Duodenal mucosa (tissue), 2 donors: ENCODE results near the gene UBXN7.
"Not testable (repeated sequence)": the region's sequence is repeated elsewhere in the genome, so short reads cannot be mapped to it uniquely, and the experiment has no call there.

Experiments used
- H3K27ac ChIP-seq: one replicate; pipeline ENCODE4 v1.7.0; 2013; ENCODE audit warnings: low read depth, low read length
- H3K27me3 ChIP-seq, 2 donors: one replicate each; pipeline ENCODE4 v1.7.0; 2013; ENCODE audit warnings: low read length in 2 of 2, control low read depth in 1 of 2; ENCODE audit not compliant: insufficient read depth in 2 of 2, control insufficient read depth in 1 of 2
- H3K36me3 ChIP-seq, 2 donors: one replicate each; pipeline ENCODE4 v1.7.0; 2013; ENCODE audit warnings: low read length in 2 of 2, control low read depth in 1 of 2; ENCODE audit not compliant: insufficient read depth in 2 of 2, control insufficient read depth in 1 of 2
- H3K4me1 ChIP-seq, 2 donors: one replicate each; pipeline ENCODE4 v1.7.0; 2013; ENCODE audit warnings: low read length in 2 of 2, control low read depth in 1 of 2; ENCODE audit not compliant: insufficient read depth in 2 of 2, control insufficient read depth in 1 of 2
- H3K4me3 ChIP-seq, 2 donors: one replicate each; pipeline ENCODE4 v1.7.0; 2013; ENCODE audit warnings: low read length in 2 of 2, low read depth in 1 of 2
- H3K9ac ChIP-seq, 2 donors: one replicate each; pipeline ENCODE4 v1.7.0; 2013; ENCODE audit warnings: low read length in 2 of 2, low read depth in 1 of 2
- H3K9me3 ChIP-seq, 2 donors: one replicate each; pipeline ENCODE4 v1.7.0; 2013; ENCODE audit warnings: low read length in 2 of 2, control low read depth in 1 of 2; ENCODE audit not compliant: control insufficient read depth in 1 of 2

The UBXN7 gene

DNA sequence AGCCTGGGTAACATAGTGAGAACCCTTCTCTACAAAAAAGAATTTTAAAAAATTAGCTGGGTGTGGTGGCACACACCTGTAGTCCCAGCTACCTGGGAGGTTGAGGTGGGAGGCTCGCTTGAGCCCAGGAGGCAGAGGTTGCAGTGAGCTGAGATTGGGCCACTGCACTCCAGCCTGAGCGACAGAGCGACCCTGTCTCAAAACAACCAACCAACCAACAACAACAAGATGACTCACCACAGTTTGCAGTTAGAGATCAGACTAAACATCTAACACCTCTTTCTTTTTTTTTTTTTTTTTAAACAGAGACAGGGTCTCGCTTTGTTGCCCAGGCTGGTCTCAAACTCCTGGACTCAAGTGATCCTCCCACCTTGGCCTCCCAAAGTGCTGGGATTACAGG, 73.7 kb downstream of the UBXN7 start:
- H3K4me1 ChIP-seq, H3K9ac ChIP-seq, H3K27ac ChIP-seq, H3K27me3 ChIP-seq, H3K4me3 ChIP-seq, H3K9me3 ChIP-seq: not testable (repeated sequence)
- H3K36me3 ChIP-seq: peaks cover 27 to 66% of the 10 kb centered on the region in 2 donors

DNA sequence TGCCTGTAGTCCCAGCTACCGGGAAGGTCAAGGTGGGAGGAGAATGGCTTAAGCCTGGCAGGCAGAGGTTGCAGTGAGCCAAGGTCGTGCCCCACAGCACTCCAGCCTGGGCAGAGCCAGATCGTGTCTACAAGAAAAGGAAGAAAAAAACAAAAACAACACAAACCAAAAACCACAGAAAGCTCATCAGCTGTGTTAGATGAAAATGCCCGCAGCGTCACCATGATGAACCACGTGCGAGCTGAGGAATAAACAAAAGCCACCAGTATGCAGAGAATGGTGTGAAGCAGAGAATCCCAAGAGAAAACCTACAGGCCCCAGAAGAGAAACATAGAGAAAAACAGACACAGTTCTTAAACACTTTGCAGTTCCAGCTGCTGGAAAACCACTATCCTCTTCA, 74.3 kb downstream of the UBXN7 start:
- Histone ChIP-seq H3K27me3 (no peaks in the 10 kb centered on the region), H3K36me3 (peaks cover 27 to 66% of the 10 kb centered on the region in 2 donors)

DNA sequence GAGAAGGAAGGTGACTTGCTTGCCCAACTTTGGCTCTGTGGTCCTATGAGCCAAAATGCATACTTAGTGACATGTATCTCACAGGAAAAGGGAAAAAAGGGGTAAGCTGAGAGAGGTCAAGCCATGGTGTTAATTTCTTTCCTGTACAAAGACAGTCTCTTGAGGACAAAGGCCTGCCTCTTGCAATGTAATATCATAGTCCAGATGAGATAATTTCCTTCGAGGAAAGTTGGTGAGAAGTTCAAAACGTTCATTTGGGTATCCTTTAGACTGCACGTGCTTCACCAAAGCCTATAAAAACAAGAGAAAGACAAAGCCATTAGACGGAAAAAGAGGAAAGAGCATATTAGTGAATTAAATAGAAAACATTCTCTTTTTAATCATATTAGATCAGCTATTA, 75.7 kb downstream of the UBXN7 start:
- Histone ChIP-seq H3K4me3 (no peak overlapping the region), H3K36me3 (peaks cover 17 to 54% of the 10 kb centered on the region in 2 donors)

More for the DNA sequence above, 74.3 kb downstream of the UBXN7 start:
- no peak overlapping the region for H3K4me3 ChIP-seq
- H3K27ac ChIP-seq: no peak overlapping the region
- no peaks in the 10 kb centered on the region for H3K9me3 ChIP-seq
- no peaks in the 10 kb centered on the region for H3K4me1 ChIP-seq
- H3K9ac ChIP-seq: no peak overlapping the region

DNA sequence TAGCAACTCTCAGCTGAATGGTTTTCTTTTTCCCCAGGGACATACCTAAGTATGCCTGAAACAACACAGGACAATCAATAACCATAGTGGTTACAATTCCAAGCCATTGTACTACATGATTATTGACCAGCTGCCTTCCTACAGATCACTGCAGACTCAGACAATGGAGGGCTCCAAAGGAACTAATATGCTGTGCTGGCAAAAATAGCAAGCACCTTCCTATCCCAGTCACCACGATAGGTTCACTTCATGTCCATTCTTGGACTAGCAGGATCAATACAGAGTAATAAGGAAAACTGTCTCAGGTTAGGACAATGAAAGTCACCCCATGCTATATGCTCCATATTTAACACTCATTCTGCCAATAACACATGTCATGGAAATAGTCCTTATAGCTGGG, 76.6 kb downstream of the UBXN7 start:
- no peak overlapping the region for H3K27ac ChIP-seq
- no peak overlapping the region for H3K4me3 ChIP-seq
- H3K36me3 ChIP-seq: peaks cover 14 to 46% of the 10 kb centered on the region in 2 donors
- no peaks in the 10 kb centered on the region for H3K9me3 ChIP-seq
- H3K27me3 ChIP-seq: no peaks in the 10 kb centered on the region
- H3K4me1 ChIP-seq: no peaks in the 10 kb centered on the region
- no peak overlapping the region for H3K9ac ChIP-seq

More for the DNA sequence above, 75.7 kb downstream of the UBXN7 start:
- H3K27ac ChIP-seq: no peak overlapping the region
- H3K27me3 ChIP-seq: no peaks in the 10 kb centered on the region
- no peak overlapping the region for H3K9ac ChIP-seq
- H3K4me1 ChIP-seq: no peaks in the 10 kb centered on the region
- H3K9me3 ChIP-seq: no peaks in the 10 kb centered on the region

DNA sequence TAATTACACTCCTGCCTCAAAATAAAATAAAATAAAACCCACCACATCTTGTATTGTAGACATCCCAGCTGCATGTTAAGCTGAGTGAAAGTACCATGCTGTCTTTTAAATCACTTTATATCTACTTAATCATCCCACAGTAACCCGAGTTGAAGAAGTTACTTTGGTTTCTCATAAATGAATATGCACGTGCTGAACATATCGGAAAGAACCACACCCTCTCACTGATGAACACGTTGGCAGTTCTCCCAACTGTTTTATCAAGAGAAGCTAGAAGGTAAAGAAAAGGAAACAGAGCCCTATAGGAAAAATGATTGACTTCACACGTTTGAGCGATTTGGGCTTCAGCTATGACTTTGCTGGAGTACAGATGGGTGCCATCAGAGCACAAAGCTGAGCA, 78.1 kb downstream of the UBXN7 start:
- Histone ChIP-seq H3K36me3 (peaks cover 14 to 37% of the 10 kb centered on the region in 2 donors), H3K27ac (no peak overlapping the region), H3K4me1 (no peaks in the 10 kb centered on the region), H3K4me3 (no peak overlapping the region), H3K9me3 (no peaks in the 10 kb centered on the region), H3K9ac (no peak overlapping the region), H3K27me3 (no peaks in the 10 kb centered on the region)

DNA sequence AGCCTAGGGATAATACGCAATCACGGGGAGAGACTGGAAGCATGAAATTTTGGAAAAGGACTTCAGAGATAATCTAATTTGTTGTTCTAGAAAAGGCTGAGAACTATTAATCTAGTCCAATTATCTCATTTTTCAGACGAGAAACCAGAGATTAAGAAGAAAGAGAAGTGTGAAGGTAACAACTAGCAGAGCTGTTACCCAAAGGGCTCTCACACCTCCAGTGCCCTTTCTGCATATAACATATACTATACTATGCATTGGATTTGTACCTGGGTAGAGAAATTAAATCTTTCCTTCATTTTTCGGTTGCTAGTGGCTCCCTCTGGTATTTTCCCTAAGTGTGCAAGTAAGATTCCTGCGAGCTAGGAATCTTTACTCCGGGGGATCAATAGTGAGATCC, 80.7 kb downstream of the UBXN7 start:
- Histone ChIP-seq H3K9me3 (no peaks in the 10 kb centered on the region), H3K27me3 (no peaks in the 10 kb centered on the region), H3K4me1 (no peaks in the 10 kb centered on the region), H3K36me3 (peaks cover 12 to 19% of the 10 kb centered on the region in 2 donors), H3K27ac (no peak overlapping the region), H3K9ac (no peak overlapping the region), H3K4me3 (no peak overlapping the region)

DNA sequence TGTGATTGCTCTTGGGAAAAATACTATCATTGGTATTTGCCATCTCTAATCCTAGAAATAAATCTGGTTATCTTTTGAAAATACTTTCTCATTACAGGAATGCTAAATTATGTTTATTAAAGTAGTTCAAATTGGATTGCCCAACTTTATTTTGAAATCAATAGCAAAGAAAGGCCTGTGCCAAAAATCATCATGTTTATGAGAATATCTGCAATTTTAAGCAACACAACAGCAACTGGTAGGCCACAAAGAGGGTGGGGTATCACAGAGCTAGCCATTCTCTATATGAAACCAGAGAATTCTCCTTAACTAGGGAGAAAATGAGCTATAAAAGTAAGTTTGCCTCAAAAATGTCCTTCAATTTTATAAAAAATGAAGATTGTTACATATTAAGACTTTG, 82.2 kb downstream of the UBXN7 start:
- no peak overlapping the region for H3K4me3 ChIP-seq
- H3K27me3 ChIP-seq: no peaks in the 10 kb centered on the region
- H3K36me3 ChIP-seq: peaks cover 0 to 6% of the 10 kb centered on the region in 2 donors
- H3K27ac ChIP-seq: no peak overlapping the region
- no peaks in the 10 kb centered on the region for H3K9me3 ChIP-seq
- no peak overlapping the region for H3K9ac ChIP-seq
- H3K4me1 ChIP-seq: no peaks in the 10 kb centered on the region

DNA sequence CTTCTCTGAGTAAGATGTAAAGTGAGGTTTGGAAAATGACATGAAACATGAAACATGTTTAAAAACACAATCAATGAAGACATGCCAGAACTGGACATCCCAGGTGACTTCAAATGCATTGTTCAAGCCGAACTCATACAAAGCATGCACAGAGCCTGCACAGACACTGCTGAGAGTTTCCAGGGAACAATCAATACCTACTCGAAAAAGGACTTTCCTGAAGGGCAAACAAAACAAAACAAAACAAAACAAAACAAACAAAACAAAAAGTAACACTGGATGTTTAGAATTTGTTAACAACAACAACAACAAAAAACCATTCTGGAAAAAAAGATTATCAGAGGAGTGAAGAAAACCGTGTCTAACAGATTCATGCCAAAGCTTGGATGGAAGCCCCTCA, 83.5 kb downstream of the UBXN7 start:
- H3K27me3 ChIP-seq: no peaks in the 10 kb centered on the region
- H3K36me3 ChIP-seq: peaks cover 0 to 6% of the 10 kb centered on the region in 2 donors
- H3K27ac ChIP-seq: no peak overlapping the region
- no peak overlapping the region for H3K9ac ChIP-seq
- H3K9me3 ChIP-seq: no peaks in the 10 kb centered on the region
- no peaks in the 10 kb centered on the region for H3K4me1 ChIP-seq
- H3K4me3 ChIP-seq: no peak overlapping the region

DNA sequence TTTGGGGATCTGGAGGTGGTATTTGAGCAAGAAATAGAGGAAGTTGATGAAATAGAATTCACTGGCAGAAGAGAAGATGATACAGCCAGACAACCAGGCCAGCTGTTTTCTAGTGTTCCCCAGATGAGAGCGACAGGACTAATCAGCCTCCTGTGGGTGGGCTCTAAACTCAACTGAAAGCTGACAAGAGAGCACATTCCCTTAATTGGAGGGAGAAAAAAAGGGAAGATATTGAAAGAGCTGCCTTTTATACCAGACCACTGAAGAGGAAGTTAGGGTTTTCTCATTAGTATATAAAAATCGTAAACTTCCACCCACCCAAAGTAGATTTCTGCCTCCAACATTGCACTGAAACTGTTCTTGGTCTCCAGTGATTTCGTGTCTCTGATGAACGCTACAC, 87.6 kb downstream of the UBXN7 start:
- no peaks in the 10 kb centered on the region for H3K4me1 ChIP-seq
- H3K9me3 ChIP-seq: no peaks in the 10 kb centered on the region
- no peaks in the 10 kb centered on the region for H3K27me3 ChIP-seq
- no peak overlapping the region for H3K9ac ChIP-seq
- peaks cover 0 to 6% of the 10 kb centered on the region in 2 donors for H3K36me3 ChIP-seq
- no peak overlapping the region for H3K27ac ChIP-seq
- no peak overlapping the region for H3K4me3 ChIP-seq

DNA sequence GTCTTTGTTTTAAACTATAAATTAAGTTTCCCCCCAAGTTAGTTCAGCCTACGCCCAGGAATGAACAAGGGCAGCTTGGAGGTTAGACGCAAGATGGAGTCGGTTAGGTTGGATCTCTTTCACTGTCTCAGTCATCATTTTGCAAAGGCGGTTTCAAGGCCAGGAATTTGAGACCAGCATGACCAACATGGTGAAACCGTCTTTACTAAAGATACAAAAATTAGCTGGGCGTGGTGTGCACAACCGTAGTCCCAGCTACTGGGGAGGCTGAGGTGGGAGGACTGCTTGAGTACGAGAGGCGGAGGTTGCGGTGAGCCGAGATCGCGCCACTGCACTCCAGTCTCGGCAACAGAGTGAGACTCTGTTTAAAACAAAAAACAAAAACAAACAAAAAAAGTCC, 88.3 kb downstream of the UBXN7 start:
- not testable (repeated sequence) for H3K9ac ChIP-seq, H3K4me3 ChIP-seq, H3K36me3 ChIP-seq, H3K27me3 ChIP-seq, H3K9me3 ChIP-seq, H3K27ac ChIP-seq, H3K4me1 ChIP-seq

DNA sequence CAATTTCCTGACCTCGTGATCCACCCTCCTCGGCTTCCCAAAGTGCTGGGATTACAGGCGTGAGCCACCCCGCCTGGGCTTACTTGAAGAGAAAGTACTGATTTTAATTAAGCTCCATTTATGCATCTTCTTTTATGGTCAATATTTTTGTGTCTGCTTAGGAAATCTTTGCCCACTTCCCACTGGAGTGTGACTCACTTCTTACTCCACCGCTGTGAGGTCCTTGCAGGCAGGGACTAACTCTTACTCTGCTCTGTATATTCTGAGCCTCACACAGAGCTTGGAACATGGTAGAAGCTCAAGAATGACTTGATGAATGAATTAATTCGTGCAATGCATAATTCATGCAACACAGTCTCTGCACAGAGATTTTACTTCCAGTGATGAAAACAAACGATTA, 91.1 kb downstream of the UBXN7 start:
- Histone ChIP-seq H3K9ac (no peak overlapping the region), H3K36me3 (no peaks in the 10 kb centered on the region), H3K27ac (no peak overlapping the region), H3K4me3 (no peak overlapping the region), H3K9me3 (no peaks in the 10 kb centered on the region), H3K27me3 (no peaks in the 10 kb centered on the region), H3K4me1 (no peaks in the 10 kb centered on the region)
